Retina (tissue), 1 donor: ENCODE results near the gene SEC61B.
A peak's percentile ranks its signal among the peaks of the same experiment; 100 is the strongest.

Experiments used
- DNase-seq: peaks from one replicate; pipeline ENCODE4 v3.0.0-alpha.2; 2016

The SEC61B gene

DNA sequence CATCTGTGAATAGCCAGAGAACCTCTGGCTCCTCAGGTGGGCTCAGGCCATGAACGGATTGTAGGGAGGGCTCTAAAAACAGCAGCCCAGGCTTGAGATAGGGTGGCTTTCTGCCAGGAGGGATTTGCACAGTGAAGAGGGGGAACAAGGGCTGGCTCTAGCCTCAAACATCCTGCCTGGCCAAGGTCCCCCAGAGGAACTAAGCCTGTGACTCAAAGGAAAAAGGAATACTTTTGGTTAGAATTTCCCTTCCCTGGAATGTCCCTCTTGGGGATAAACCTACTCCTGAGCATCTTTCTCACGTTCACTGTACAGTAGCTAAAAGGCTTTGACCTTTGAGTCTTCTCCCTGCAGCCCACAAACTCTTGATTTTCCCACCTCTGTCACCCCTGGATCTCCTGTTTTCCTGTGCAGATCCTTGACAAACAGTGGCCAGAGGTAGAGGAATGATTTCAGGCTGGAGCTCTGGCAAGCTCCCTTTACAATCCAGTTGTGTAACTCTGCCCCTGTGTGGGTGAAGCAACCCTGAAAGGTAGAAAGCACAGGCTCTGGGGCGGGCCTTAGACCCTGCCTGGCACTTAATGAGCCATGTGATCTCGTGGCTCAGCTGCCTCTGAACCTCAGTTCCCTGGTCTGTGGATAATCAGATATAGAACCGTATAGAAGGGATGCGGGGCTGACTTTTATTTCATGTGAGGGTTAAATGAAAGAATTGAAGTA is 17.4 kb downstream of the SEC61B start:
- DNase-seq: no peak

DNA sequence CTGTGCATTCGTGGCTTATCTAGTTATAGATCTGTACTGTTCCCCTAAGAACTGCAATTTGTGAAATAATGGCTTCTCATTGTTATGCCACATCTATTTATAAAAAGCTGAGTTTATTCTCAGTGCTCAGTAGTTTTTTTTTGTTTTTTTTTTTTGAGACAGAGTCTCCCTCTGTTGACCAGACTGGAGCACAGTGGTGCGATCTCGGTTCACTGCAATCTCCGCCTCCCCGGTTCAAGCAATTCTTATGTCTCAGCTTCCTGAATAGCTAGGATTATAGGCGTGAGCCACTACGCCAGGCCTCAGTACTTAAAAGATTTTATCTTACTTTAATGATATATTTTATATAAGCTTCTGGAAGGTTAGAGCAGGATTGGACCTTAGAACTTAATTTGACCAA is 19.0 kb downstream of the SEC61B start:
- no peak for DNase-seq

DNA sequence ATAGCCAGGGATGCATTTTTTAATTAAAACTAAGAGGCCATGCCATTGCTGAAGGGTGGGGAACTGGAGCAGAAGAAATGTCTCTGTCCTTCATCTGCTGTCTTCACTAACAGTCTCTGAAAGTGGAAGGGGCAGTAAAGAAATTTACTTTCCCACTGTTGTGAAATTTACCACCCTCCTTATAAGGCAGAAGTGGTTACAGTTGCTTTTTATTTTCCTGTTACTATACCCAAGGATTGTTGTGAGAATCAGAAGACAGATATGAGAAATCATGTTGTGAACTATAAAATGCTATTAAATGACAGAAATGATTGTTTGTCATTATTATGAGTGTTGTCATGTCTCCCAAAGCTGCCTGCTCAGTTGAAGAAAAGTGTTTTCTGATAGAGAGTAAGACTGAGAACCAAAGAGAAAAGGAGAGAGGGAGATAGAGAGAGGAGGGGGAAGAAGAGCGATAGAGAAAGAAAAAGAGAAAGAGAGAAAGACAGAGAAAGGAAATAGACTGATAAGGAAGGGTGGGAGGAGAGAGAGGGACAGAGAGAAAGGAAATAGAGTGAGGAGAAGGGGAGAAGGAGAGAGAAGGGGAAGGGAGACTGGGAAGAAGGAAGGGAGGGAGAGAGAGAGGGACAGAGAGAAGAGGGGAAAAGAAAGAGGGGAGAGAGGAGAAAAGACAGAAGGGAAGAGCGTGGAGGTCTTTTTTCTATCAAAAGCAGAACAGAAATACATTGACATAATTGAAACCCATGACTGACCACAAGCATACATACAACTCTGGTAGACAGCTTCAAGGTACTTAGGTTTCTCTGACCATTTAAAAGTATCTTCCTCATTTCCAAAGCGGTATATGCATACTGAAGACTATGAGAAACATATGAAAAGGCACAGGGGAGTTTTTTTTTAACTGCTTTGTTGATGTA is 22.5 kb downstream of the SEC61B start:
- no peak for DNase-seq

DNA sequence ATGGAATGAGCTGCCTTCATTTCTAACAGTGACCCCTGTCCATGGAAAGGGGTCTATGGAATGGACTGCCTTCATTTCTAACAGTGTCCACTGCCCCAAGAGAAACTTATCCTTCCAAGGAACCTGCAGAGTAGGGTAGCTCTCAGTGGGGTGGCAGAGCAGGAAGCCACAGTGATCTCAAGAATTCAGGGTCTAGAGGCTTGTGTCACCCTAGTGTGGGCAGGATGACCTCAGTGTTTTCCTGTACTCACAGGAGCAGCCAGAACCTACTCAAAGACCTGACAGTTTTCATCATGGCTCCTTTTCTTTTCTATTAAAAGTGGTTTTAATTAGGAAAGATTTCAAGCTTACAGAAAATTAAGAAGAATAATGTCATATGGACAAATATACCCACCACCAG is 27.5 kb downstream of the SEC61B start:
- DNase-seq: no peak

DNA sequence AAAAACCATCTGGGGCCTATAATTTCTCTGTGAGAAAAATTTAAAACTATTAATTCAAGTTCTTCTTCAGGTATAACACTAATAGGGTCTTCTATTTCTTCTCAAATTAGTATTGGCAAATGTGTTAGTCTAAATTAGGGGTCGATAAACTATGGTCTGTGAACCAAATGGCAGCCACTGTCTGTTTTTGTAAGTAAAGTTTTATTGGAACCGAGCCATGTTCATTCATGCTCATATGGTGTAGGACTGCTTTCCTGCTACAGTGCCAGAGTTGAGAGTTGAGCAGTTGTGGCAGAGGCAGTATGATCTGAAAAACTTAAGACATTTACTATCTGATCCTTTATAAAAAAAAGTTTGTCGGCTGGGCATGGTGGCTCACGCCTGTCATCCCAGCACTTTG is 29.1 kb downstream of the SEC61B start:
- DNase-seq: no peak

DNA sequence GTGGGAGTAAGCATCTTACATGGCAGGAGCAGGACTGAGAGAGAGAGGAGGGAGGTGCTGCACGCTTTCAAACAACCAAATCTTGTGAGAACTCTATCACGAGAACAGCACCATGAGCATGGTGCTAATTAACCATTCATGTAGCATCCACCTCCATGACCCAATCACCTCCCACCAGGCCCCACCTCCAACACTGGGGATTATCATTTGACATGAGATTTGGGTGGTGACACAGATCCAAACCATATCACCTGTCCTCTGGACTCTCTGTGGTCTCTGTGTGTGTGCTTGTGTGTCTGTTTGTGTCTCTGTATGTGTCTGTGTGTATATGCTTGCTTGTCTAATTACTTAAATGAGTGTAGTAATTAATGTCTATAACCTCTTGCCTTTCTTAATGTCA is 31.1 kb downstream of the SEC61B start:
- no peak for DNase-seq

DNA sequence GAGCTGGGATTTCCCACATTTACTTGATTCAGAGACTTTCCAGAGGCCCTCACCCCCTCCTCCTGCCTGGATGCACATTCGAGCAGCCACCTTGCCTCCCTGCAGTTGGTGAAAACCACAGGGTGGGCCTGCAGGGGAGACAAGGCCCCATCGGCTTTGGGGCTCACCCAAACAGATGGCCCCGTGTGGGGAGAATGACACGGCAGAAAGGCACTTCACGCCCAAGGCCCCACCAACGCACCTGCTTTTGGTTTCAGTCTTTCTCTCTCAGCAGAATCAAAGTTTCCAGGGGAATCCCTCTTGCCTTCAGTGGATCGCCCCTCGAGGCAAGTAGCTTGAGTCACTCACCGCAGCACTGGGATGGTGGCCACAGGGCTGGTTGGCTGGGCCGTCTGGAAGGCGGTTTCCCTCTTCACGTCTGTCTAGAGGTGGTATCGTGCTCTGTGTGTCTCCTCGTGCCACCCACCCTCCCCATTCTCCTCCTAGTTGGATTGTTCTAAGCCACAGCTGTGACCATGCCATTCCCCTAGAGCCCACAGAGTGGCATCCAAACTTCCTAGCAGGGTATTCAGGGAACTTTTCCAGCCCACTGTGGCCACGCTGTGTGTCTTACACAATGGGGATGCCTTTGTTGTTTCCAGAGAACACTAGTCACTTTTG is 31.8 kb downstream of the SEC61B start:
- no peak for DNase-seq

DNA sequence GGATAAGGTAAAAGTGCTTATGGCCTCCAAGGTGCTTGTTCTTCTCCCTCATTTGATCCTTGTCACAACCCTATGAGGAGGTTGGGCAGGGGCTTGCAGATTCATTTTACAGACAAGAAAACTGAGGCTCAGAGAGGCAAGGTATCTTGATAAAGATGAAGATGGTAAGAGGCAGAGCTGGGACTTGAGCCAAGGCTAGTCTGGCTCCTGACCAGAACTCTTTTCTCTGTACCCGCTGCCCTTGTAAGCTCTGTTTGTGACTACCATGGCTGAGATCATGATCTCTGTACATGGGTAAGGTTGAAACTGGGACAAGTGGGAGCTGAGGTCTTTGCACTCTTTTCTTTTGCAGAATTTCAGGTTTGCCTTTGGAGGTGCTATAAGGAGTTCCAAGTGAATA is 33.6 kb downstream of the SEC61B start:
- DNase-seq: no peak

DNA sequence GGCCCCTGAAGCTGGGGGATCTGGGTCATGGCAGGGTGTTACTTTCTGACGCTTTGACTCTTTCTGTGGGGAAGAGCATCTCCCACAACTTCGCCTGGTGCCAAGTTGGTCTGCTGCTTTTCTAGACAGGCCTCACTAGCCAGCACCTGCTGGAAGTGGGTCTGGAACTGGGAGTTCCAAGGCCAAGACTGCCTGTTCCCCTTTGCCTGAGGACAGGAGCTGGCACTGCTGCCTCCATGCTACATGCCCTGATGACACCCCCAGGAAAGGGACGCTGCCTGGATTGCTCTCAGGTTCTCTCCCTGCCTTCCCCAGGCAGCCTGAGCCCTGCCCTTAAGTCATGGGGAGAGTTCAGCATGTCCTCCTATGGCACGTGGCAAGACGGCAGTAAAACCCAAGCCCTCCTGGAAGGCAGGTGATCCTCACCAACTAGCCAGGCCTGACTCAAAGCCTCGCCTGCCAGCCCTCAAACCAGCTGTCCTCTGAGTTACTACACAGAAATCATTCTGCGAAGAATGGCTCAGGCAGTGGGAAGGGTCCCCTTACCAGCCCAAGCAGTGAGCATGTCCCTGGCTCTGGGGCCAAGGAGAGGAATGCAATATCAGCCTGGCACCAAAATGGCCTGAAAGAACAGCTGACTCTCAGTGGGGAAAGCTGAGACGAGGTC is 35.8 kb downstream of the SEC61B start:
- no peak for DNase-seq

DNA sequence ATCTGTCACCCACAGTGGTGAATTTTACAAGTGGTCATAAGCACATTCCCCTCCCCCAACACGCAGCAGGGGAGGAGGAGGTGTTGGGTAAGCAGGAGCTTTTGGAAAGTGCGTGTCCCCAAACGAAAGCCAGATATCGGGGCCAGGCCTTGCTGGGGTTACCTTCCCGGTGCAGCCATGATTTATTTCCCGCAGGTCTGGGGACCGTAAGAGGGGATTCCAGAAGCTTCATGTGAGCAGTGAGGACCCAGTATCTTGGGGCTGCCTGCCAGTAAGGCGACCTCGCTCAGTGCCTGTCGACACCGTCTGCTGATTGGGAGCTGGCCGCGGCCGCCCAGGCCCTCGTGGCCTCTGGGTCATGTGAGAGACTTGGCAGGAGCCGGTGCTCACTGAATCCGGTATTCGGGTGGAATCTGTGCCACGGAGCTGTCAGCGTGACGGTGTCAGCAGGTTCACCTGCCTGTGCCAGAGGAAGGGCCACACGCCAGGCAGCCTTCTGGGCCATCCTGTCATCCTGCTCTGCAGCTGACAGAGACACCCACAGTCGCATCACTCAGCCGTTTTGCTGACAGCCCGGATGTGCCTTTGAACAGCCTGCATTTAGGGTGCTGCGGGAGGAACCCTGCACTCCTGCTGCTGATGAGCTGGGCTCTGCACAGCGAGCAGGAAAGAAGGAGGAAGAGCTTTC is 37.3 kb downstream of the SEC61B start:
- DNase-seq: peak; percentile 76

DNA sequence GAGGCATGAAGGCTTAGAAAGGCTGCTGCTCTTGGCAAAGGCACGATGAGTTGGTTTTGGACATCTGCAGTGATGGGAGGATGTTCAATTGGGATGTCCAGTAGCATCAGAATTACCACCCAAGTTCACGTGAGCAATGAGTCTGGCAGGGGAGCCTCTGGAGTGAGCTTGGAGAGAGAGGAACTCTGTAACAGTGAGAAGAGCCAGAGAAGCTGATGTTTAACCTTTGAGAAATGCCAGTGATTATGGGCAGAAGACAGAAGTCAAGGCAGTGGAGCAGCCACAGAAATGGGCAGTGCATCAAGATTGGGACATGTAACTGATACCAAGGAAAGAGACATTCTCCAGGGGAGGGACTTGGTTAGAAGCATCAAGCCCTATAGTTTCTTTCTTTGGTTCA is 39.8 kb downstream of the SEC61B start:
- no peak for DNase-seq

DNA sequence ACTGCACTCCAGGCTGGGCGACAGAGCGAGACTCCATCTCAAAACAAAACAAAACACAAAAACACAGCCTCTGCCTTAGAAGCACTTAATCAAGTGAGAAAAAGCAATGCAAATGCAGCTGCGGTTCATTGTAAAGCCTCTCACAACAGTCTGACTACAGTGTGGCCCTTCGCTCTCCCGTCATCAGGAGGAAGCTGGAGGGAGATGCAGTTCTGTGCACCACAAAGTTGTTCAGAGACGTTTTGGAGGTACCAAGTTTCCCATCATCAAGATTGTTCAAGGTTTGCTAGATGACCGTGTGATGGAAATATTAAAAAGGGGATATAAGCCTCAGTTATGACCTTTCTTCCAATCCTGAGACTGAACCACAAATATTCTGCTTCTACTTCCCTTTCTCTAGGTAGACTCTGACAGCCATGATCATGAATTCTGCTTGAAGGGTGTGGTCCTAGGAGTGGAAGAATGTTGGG is 40.9 kb downstream of the SEC61B start:
- DNase-seq: no peak

DNA sequence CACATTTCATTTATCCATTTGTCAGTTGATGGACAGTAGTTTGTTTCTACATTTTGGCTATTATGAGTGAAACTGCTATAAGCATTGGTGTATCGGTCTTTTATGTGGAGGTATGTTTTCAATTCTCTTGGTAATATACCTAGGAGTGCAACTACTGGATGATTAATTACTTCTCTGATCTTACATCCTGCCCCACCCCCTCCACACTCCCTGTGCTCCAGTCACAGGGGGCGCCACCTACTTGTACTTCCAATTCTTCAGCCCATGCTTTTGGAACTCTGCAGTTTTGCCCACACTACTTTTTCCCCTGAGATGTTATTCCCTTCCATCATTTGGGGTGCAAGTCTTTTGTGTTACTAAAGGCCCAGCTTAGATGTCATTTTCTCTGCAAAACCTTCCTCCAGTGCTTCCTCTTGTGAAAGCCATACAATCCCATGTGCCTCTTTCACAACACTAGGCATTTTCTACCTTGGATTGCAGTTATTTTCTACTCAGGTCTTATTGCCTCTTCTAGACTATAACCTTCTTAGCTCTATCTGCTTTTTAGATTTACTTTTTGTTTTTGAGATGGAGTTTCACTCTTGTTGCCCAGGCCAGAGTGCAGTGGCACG is 42.1 kb downstream of the SEC61B start:
- DNase-seq: no peak

DNA sequence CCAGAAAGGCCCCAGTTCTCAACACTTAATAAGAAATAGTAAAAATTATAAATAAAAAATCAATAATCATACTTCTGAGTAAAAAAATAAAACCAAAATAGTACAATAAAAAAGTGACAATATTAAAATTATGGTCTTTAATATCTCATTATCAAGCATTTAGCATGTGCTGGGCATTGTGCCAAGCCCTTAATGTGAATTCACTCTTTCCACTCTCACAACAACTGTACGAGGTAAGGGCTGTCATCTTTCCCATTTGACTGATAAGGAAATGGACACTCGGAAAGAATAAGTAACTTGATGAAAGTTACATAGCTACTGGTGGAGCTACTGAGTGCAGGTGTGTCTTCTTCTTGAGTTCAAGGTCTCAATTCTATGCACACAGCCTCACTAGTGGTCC is 43.6 kb downstream of the SEC61B start:
- DNase-seq: no peak

DNA sequence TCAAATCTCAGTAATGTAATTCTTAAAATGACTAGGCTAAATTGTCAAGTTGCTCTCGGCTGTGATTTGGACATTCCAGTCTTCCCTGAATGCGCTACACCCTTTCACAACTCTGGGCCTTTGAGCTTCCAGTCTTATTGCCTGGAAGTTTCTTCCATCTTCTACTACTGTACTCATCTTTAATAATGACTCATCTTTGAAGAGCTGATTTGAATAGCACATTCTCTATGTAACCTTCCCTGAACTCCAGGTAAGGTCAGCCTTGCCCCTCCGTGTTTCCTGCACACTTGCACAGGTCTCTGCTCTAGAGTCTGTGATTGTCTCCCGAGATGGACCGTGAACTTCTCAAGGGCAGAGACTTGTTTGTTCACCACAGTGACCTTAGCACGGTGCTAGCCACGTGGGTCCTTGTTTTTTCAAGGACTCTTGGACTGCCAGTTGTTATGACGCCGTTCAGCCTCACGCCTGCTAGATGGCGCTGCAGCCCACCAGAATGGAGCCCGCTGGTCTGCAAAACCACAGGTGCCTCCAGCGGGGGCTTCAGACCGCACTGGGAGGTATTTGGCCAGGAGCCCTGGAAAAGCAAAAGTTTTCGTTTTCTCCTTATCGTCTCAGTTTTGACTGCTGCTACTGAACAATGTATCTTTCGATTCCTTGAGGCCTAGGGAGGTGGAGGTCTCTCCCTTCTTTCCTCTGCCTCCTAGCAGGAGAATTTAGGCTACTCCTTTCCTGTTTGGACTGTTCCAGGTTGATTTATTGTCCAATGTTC is 44.4 kb downstream of the SEC61B start:
- DNase-seq: peak; percentile 74

DNA sequence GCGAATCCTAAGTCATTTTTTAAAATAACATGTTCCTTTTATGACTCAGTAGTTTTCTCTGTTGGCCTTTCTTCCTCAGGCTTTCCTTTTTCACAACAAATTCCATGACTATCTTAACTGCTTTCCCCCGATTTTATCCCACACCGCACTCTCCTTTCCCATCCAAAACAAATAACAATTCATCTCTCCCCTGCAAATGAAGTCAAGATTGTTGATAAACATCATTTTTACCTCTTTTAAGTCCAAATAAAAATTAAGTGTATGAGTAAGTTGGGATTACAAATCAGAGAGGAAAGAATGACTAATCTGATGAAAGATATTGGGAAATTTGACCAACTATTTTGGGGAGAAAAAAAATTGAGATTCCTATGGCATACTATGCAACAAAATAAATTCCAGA is 47.3 kb downstream of the SEC61B start:
- DNase-seq: no peak

DNA sequence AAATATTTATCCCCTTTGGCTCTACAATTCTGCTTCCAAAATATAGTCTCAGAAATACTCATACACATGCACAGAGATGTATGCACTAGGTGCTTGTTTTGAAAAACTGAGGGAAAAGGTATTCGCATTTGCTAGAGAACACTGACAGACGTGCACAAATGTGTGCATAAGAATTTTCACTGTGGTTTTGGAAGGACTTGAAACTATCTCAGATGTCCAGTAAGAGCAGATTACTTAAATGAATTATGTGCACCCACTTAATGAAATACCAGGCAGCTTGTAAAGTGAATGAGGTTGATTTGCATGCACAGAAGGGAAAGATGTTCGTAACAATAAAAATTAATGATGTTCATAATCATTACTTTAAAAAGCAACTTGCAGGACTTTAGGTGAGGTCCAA is 48.4 kb downstream of the SEC61B start:
- DNase-seq: no peak

DNA sequence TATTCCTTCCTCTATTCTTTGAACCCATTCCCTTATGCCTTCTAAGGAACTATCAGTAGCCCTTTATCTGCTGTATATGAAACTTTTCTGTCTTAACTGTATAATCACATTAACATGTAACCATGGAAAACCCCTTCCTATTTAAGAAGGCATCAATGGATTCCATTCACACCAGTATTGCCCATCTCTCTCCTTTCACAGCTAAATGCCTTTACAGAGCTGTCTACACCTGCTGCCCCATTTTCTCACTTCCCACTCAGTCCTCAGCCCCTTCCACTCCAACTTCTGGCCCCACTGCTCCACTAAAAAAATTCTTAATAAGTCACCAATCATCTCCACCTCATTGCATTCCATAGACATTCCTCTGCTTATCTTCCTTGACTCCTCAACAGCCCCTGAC is 50.8 kb downstream of the SEC61B start:
- no peak for DNase-seq

DNA sequence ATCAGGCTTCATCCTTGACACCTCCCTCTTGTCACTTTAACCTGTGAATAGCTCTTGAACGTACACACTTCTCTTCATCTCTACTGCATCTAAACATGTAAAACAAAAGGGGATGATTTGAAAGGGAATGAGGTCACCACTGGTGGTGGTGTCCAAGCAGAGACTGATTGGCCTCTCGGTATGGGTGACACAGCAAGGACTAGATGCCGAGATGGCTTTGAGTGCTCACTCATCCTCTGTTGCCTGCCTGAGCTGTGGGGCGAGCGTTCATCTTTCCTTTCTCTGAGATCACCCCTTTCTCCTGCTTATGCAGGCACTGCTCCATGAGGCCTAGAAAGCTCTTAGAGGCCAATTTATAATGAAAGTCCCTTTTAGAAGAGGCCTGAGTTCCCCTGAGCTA is 51.9 kb downstream of the SEC61B start:
- DNase-seq: no peak

DNA sequence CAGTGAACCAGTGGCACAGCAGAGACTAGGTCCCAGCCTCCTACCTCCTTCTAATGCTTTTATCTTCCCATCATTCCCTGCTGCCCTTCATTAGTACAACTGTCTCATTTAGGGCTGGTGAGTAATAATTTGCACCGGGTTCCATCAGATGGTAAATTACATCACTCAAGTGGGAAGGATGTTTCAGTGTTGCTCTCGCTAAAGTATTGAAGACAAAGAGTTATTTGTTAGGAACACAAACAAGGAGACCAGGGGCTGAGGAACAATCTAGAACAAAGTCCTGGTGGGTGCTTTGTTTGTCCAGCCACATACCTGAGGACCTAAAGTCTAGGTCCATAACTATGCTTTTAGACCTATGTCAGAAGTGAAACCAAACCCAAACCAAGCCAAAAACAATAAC is 52.4 kb downstream of the SEC61B start:
- DNase-seq: no peak
